Measurements from ENCODE around the gene ZNF91.
"Not testable (repeated sequence)": the region's sequence is repeated elsewhere in the genome, so short reads cannot be mapped to it uniquely, and the experiment has no call there.

Gene ZNF91

GRCh38 chr19:23315286-23315685, 80.0 kb downstream of the ZNF91 start:
- DNase-seq = no peak

DNA sequence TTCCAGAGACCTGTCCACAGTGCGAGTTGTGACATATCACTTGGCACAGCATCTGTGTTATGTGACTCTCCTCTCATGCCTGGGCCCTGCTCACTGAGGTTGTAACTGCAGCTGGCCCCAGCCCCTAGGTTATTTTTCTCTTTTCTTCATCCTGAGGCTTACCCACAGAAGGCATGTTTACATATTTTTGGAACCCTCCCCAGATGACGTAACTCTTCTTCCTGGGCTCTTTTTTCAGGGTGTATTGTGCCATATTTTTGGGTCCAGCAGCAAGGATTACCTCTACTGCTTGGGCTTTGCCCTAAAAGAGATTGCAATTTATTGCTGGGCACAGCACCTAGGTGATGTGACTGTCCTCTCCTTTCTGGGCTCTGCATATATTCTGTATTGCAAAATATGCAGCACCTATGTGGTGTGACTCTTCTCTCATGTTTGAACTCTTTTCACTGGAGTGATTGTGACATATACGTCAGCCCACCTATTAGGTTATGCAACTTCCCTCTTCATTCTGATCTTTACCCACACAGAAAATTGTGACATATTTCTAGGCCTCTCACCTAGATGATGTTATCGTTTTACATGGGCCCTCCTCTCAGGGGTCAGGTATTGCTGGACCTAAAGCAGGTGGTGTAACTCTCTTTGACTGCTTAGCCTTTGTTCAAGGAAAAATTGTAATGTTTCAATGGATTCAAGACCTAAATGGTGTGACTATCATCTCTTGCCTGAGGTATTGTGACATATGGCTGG, 80.6 kb downstream of the ZNF91 start:
- DNase-seq = no peak

GRCh38 chr19:23313196-23313595, 82.1 kb downstream of the ZNF91 start:
- no peak for DNase-seq

DNA sequence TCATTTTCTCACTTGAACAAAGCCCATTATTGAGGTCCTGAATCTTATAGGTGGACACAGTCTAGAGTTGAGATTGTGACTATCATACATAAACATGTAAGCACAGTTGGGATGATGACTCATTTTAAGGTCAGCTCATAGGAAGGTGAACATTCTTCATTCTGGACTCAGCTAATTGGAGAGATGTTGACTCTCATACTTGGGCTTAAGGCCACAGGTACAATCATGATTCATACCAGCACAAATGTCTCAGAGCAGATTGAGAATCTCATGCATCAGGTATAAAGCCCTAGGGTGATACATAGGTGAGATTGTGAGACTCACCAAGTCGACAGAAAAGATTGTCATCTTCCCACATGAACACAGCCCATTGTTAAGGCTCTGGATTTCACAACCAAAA, 82.8 kb downstream of the ZNF91 start:
- DNase-seq = no peak

- DNase-seq = no peak
Observed at GRCh38 chr19:23311551-23311950, 83.7 kb downstream of the ZNF91 start.

- DNase-seq = no peak
Observed at GRCh38 chr19:23310729-23311211, 84.5 kb downstream of the ZNF91 start.

DNA sequence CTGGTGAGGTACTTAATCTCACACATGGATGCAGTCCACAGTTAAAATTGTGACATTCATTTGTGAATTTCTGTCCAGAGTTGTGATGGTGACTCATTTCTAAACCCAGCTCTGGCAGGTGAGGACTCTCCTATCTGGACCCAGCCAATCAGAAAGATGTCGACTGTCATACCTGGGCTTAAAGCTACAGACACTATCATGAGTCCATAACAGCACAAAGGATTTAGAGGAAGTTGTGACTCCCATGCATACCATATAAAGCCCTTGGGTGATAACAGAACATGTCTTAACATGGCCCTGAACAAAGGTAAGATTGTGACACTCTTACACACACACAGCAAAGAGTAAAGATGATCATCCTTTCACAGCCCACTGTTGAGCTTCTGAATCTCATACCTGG, 85.3 kb downstream of the ZNF91 start:
- no peak for DNase-seq

DNA sequence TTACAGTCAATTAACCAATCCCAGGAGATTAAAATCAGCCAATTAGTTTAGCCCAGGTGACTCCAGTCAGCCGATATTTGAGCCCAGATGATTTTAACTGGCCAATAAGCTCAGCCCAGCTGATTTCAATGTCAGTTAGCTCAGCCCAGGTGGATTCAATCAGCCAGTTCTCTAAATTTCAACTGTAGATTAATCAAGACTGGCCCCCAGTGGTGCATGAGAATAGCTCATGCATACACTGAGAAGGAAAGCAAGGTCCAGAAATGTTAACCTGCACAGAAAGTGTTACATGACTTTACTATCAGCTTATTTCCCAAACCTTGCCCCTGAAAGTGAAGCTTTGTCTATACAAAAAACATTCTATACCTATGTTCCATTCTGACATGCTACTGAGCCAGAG, 89.7 kb downstream of the ZNF91 start:
- DNase-seq = no peak

DNA sequence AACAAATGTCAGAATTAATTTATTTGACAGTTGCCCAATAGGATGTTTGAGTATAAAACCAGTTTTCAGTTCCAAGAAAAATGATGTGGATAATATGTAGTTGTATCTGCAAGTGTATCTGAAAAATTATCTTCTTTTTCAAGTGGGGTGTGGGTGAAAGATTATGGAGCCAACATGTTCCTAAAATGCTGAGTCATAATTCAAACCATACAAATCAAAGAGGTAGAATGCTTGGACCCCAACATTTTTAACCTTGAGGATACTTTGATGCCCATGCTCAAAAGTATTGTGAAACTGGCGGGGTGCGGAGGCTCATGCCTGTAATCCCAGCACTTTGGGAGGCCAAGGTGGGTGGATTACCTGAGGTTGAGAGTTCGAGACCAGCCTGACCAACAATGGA, 91.0 kb downstream of the ZNF91 start:
- DNase-seq = no peak

- DNase-seq = no peak
Observed at GRCh38 chr19:23294141-23294540, 101.1 kb downstream of the ZNF91 start.

DNA sequence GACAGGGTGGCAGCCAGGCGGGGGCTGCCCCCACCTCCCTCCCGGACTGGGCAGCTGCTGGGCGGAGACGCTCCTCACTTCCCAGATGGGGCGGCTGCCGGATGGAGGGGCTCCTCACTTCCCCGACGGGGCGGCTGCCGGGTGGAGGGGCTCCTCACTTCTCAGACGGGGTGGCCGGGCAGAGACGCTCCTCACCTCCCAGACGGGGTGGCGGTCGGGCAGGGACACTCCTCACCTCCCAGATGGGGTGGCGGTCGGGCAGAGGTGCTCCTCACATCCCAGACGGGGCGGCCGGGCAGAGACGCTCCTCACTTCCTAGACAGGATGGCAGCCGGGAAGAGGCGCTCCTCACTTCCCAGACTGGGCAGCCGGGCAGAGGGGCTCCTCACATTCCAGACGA, 105.3 kb downstream of the ZNF91 start:
- not testable (repeated sequence) for DNase-seq

Measured in kidney glomerular epithelial cell (primary cell).